SK-N-SH (cell line): ENCODE data around the gene HMGB2. TPM values are rescaled to one million over a fixed set of nuclear protein-coding genes. Genes with fewer than 3 reads are reported as not detected.
A peak's percentile ranks its signal among the peaks of the same experiment; 100 is the strongest.

Experiments used
- CTCF ChIA-PET: fragments of 300-600, 350-600 bp; formaldehyde crosslinking; extraction: SDS; loops from one replicate; lab custom pipeline; 2021; lab: Yijun Ruan, JAX
- POLR2A ChIA-PET: fragments of 350-600 bp; sonication (Branson Sonifier 250); formaldehyde crosslinking; extraction: SDS; loops from one replicate; lab custom pipeline; 2020; ENCODE audit warnings: antibody characterized with exemption, inconsistent platforms; lab: Yijun Ruan, JAX
- DNase-seq: peaks from one replicate; pipeline ENCODE4 v3.0.0; 2012
- H2AFZ ChIP-seq: fragments of 200-600 bp; sonication (generic); 2 replicates; pipeline ENCODE4 v1.8.1; 2016; ENCODE audit warnings: antibody characterized with exemption, mild to moderate bottlenecking, low read depth
- H3F3A ChIP-seq: fragments of 200-600 bp; sonication (generic); replicated peaks from 2 replicates; pipeline ENCODE3; 2016; ENCODE audit warnings: antibody characterized with exemption, mild to moderate bottlenecking; ENCODE audit not compliant: insufficient read depth
- H3K27ac ChIP-seq, 2 experiments: fragments of 200-500 bp in 1 of 2; fragments of 200-600 bp in 1 of 2; sonication (Bioruptor generic) in 1 of 2; sonication (generic), shearing (Covaris generic) in 1 of 2; 2 replicates each; pipeline versions ENCODE4 v1.5.1 to v1.6.1; 2014 to 2016; ENCODE audit warnings: low read depth in 2 of 2, inconsistent platforms in 1 of 2, low read length in 1 of 2, mild to moderate bottlenecking in 1 of 2, mixed read lengths in 1 of 2
- H3K27me3 ChIP-seq: fragments of 200-600 bp; sonication (generic), shearing (Covaris generic); 2 replicates; pipeline ENCODE4 v1.6.1; 2016; ENCODE audit warnings: mixed run types; ENCODE audit not compliant: insufficient read depth
- H3K36me3 ChIP-seq, 2 experiments: fragments of 200-500 bp in 1 of 2; fragments of 200-600 bp in 1 of 2; sonication (Bioruptor generic) in 1 of 2; sonication (generic) in 1 of 2; replicated peaks in 1 of 2; 2 replicates each; pipeline versions ENCODE3 to v1.5.1; 2014 to 2016; ENCODE audit warnings: low read length in 1 of 2, mild to moderate bottlenecking in 1 of 2; ENCODE audit not compliant: insufficient read depth in 2 of 2, control insufficient read depth in 1 of 2
- H3K4me1 ChIP-seq, 2 experiments: fragments of 200-500 bp in 1 of 2; fragments of 200-600 bp in 1 of 2; sonication (Bioruptor generic) in 1 of 2; sonication (generic), shearing (Covaris generic) in 1 of 2; 2 replicates each; pipeline versions ENCODE4 v1.5.1 to v1.6.1; 2014 to 2016; ENCODE audit warnings: low read depth in 1 of 2, low read length in 1 of 2, mixed run types in 1 of 2; ENCODE audit not compliant: insufficient read depth in 2 of 2, control insufficient read depth in 1 of 2
- H3K4me2 ChIP-seq: fragments of 200-600 bp; sonication (generic), shearing (Covaris generic); 2 replicates; pipeline ENCODE4 v1.6.1; 2017; ENCODE audit warnings: mixed run types
- H3K4me3 ChIP-seq, 2 experiments: fragments of 200-500 bp in 1 of 2; fragments of 200-600 bp in 1 of 2; sonication (Bioruptor generic) in 1 of 2; sonication (generic), shearing (Covaris generic) in 1 of 2; 2 replicates each; pipeline versions ENCODE4 v1.5.1 to v1.8.1; 2014 to 2016; ENCODE audit warnings: low read depth in 2 of 2, inconsistent platforms in 1 of 2, low read length in 1 of 2, mild to moderate bottlenecking in 1 of 2, mixed read lengths in 1 of 2, moderate library complexity in 1 of 2
- H3K79me2 ChIP-seq: fragments of 200-600 bp; sonication (generic); 2 replicates; pipeline ENCODE4 v1.8.1; 2017; ENCODE audit warnings: mild to moderate bottlenecking; ENCODE audit not compliant: insufficient read depth
- H3K9ac ChIP-seq: fragments of 200-600 bp; sonication (generic); 2 replicates; pipeline ENCODE4 v1.6.1; 2017; ENCODE audit warnings: mixed run types
- H3K9me2 ChIP-seq: fragments of 200-600 bp; sonication (generic); 2 replicates; pipeline ENCODE4 v1.6.1; 2017; ENCODE audit warnings: mixed run types
- H3K9me3 ChIP-seq: fragments of 200-600 bp; sonication (generic); 2 replicates; pipeline ENCODE4 v1.6.1; 2017; ENCODE audit warnings: mixed run types, mild to moderate bottlenecking, moderate library complexity
- H4K20me1 ChIP-seq: fragments of 200-600 bp; sonication (generic); 2 replicates; pipeline ENCODE4 v1.6.1; 2017; ENCODE audit warnings: mild to moderate bottlenecking, mixed run types; ENCODE audit not compliant: insufficient read depth
- ELF1 ChIP-seq: IDR thresholded peaks from 2 replicates; pipeline ENCODE4 v1.4.0; 2012
- FOSL2 ChIP-seq: IDR thresholded peaks from 2 replicates; pipeline ENCODE4 v1.4.0; 2012; ENCODE audit warnings: low read depth, mild to moderate bottlenecking, moderate library complexity, borderline replicate concordance
- JUND ChIP-seq: IDR thresholded peaks from 2 replicates; pipeline ENCODE4 v1.4.0; 2012
- MXI1 ChIP-seq: IDR thresholded peaks from 2 replicates; pipeline ENCODE4 v1.6.1; 2012; ENCODE audit warnings: mild to moderate bottlenecking, low read depth, low read length, improper control_type of control experiment
- NRF1 ChIP-seq: IDR thresholded peaks from 2 replicates; pipeline ENCODE4 v1.6.1; 2012; ENCODE audit warnings: low read depth, mild to moderate bottlenecking, low read length
- POLR2AphosphoS5 ChIP-seq: IDR thresholded peaks from 2 replicates; pipeline ENCODE4 v1.6.1; 2012; ENCODE audit warnings: low read depth, low read length
- RFX5 ChIP-seq: IDR thresholded peaks from 2 replicates; pipeline ENCODE4 v1.6.1; 2012; ENCODE audit warnings: mild to moderate bottlenecking, improper control_type of control experiment, low read length
- SIN3A ChIP-seq: IDR thresholded peaks from 2 replicates; pipeline ENCODE4 v1.6.1; 2012; ENCODE audit warnings: low read depth, mild to moderate bottlenecking, low read length, moderate library complexity, borderline replicate concordance
- TEAD4 ChIP-seq: IDR thresholded peaks from 2 replicates; pipeline ENCODE4 v1.4.0; 2012; ENCODE audit warnings: mild to moderate bottlenecking, borderline replicate concordance; ENCODE audit not compliant: insufficient read depth
- WGBS: methylation state at CpG from one replicate; pipeline ENCODE4 v1.1.6; 2017; ENCODE audit warnings: low lambda C conversion rate; 5-methylcytosine and 5-hydroxymethylcytosine counted together
- polyA plus RNA-seq, 3 experiments: library from polyadenylated mRNA; depleted of rRNA; stranded (reverse); fragments of >200 nt; gene quantifications; 2 replicates each; pipeline ENCODE4 v1.2.3, GENCODE V29; 2012
- TF ChIP-seq, protein P1 (sequence below): IDR thresholded peaks from 2 replicates; pipeline ENCODE4; 2012
- TF ChIP-seq, protein P2 (sequence below): IDR thresholded peaks from 2 replicates; pipeline ENCODE4 v1.4.0; 2012; ENCODE audit warnings: low read depth, borderline replicate concordance
- TF ChIP-seq, protein P3 (sequence below): IDR thresholded peaks from 2 replicates; pipeline ENCODE4 v1.4.0; 2012; ENCODE audit warnings: low read depth

Gene HMGB2
- polyA plus RNA-seq, 1 of the 3 experiments (the other 2 are of a cell fraction), result 130 TPM

DNA sequence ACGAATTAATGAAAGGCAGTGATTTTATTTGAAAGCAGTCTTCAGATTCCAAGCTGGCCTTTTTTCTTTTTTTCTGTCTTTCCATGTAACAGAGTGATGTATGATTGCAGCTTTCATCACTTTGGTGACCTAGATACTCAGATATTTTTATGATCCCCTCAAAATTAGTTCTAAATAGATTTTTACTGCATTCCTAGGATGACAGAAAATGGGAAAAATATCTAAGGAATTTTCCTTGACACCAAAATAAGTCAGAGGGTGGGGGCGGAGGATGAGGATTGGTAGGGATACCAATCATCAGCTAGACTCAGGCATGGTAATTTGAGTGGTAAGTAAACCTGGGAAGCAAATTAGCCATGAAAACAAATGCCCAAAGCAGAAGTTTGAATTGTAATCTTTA, 11.9 kb upstream of the HMGB2 start:
- 59% methylated on average over 2 of the region's 2 CpGs for WGBS
- POLR2A ChIA-PET, result no interaction called here
- Histone ChIP-seq H3K79me2 (no peaks in the 10 kb centered on the region), H3K4me1 (peaks cover 0 to 7% of the 10 kb centered on the region in 2 experiments; a peak in 1 of 4 replicates), H3K9me3 (0 out of 2 replicates have a peak, but pooled peaks cover 4% of the 10 kb centered on the region), H4K20me1 (no peaks in the 10 kb centered on the region), H3K27ac (no peak overlapping the region), H3F3A (peaks cover 3% of the 10 kb centered on the region), H3K4me3 (no peak overlapping the region), H3K4me2 (no peak overlapping the region), H2AFZ (no peak overlapping the region), H3K36me3 (no peaks in the 10 kb centered on the region), H3K27me3 (no peaks in the 10 kb centered on the region), H3K9ac (no peak overlapping the region), H3K9me2 (no peaks in the 10 kb centered on the region)
- peak; percentile 47 for TF ChIP-seq JUND
- no peak for TF ChIP-seq MXI1
- peak; percentile 18; the same call in 1 of the 2 replicates for TF ChIP-seq FOSL2
- peak; percentile 54; the same call in 1 of the 2 replicates for TF ChIP-seq TEAD4
- TF ChIP-seq, protein P1, sequence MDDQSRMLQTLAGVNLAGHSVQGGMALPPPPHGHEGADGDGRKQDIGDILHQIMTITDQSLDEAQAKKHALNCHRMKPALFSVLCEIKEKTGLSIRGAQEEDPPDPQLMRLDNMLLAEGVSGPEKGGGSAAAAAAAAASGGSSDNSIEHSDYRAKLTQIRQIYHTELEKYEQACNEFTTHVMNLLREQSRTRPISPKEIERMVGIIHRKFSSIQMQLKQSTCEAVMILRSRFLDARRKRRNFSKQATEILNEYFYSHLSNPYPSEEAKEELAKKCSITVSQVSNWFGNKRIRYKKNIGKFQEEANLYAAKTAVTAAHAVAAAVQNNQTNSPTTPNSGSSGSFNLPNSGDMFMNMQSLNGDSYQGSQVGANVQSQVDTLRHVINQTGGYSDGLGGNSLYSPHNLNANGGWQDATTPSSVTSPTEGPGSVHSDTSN, result peak; percentile 46; the same call in 1 of the 2 replicates
- TF ChIP-seq NRF1, result no peak
- CTCF ChIA-PET, result interaction anchor here (1.0 to 2.4 kb wide), 4 partner anchors 11 to 332 kb away, joined by 3 to 7 read pairs (median 4); no protein-coding TSS in a partner anchor
- no peak for DNase-seq

DNA sequence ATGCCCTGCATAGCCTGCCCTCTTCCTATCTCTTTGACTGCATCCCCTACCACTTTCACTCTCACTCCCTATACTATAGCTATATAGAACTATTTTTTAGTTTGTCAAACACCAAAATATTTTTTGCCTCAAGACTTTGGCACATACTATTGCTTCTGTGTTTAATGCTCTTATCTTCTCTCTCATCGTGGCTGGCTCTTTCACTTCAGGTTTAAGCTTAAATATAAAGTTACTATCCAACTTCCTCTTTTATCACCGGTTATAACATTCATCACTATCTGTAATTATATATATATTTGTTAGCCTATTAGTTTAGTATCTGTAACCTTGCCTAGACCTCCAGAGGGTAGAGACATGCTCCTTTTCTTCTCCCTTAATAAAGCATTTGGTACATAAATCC, 11.5 kb upstream of the HMGB2 start:
- Histone ChIP-seq H3K9me2 (no peaks in the 10 kb centered on the region), H4K20me1 (no peaks in the 10 kb centered on the region), H3K4me3 (no peak overlapping the region), H3F3A (peaks cover 3% of the 10 kb centered on the region), H3K4me1 (peaks cover 0 to 11% of the 10 kb centered on the region in 2 experiments; a peak in 1 of 4 replicates), H3K9ac (no peak overlapping the region), H3K27ac (no peak overlapping the region), H3K4me2 (no peak overlapping the region), H3K9me3 (0 out of 2 replicates have a peak, but pooled peaks cover 4% of the 10 kb centered on the region), H3K27me3 (no peaks in the 10 kb centered on the region), H3K79me2 (no peaks in the 10 kb centered on the region), H2AFZ (no peak overlapping the region), H3K36me3 (no peaks in the 10 kb centered on the region)
- TF ChIP-seq ELF1 (no peak), SIN3A (no peak), POLR2AphosphoS5 (no peak), RFX5 (no peak)
- DNase-seq, result no peak
- 83% methylated on average over 2 of the region's 2 CpGs for WGBS
- CTCF ChIA-PET, result interaction anchor here (1.0 to 1.8 kb wide), 3 partner anchors 11 to 332 kb away, joined by 3 to 6 read pairs (median 3); no protein-coding TSS in a partner anchor
- POLR2A ChIA-PET, result interaction anchor here (0.9 kb wide), 1 partner anchor 11 kb away, joined by 3 read pairs; the partner anchor contains the start of gene HMGB2

DNA sequence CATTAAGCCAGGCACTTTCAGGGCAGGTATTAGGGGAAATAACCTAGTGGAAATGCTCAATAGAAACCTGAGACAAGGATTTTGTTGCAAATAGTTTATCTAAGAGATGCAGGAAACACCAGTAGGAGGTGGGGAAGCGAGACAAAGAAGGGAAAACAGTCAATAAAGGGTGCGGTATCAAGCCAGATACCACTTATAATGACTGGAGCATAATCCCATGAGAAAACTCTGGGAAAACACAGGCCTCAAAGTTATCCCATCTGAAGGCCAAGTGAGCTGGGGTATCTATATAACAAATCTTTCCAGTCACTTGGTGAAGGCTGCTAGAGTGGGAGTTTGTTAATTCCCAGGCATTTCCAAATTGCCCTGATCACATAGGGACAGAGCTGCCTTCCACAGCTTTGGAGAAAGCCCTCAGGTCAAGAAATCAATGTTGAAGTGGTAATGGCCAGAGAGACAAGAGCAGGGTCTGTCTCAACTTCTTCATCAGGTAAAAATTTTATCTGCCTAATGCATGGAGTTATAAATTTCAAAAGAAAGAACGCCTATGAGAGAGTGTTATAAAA, 9.8 kb upstream of the HMGB2 start:
- 95% methylated on average over 3 of the region's 3 CpGs for WGBS
- POLR2A ChIA-PET, result no interaction called here
- Histone ChIP-seq H3K27ac (no peak overlapping the region), H3K4me3 (no peak overlapping the region), H3K27me3 (no peaks in the 10 kb centered on the region), H3K4me1 (peaks cover 0 to 11% of the 10 kb centered on the region in 2 experiments; a peak in 1 of 4 replicates), H3K36me3 (no peaks in the 10 kb centered on the region), H3K4me2 (no peak overlapping the region), H4K20me1 (no peaks in the 10 kb centered on the region), H3K9me2 (no peaks in the 10 kb centered on the region), H3K79me2 (no peaks in the 10 kb centered on the region), H3K9me3 (0 out of 2 replicates have a peak, but pooled peaks cover 4% of the 10 kb centered on the region), H3K9ac (no peak overlapping the region), H2AFZ (no peak overlapping the region), H3F3A (no peaks in the 10 kb centered on the region)
- CTCF ChIA-PET, result interaction anchor here (1.2 kb wide), 1 partner anchor 11 kb away, joined by 3 read pairs; no protein-coding TSS in a partner anchor
- DNase-seq, result no peak
- TF ChIP-seq FOSL2, result no peak
- TF ChIP-seq SIN3A, result no peak
- TF ChIP-seq, protein P2, sequence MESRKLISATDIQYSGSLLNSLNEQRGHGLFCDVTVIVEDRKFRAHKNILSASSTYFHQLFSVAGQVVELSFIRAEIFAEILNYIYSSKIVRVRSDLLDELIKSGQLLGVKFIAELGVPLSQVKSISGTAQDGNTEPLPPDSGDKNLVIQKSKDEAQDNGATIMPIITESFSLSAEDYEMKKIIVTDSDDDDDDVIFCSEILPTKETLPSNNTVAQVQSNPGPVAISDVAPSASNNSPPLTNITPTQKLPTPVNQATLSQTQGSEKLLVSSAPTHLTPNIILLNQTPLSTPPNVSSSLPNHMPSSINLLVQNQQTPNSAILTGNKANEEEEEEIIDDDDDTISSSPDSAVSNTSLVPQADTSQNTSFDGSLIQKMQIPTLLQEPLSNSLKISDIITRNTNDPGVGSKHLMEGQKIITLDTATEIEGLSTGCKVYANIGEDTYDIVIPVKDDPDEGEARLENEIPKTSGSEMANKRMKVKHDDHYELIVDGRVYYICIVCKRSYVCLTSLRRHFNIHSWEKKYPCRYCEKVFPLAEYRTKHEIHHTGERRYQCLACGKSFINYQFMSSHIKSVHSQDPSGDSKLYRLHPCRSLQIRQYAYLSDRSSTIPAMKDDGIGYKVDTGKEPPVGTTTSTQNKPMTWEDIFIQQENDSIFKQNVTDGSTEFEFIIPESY, result no peak
- TF ChIP-seq ELF1, result no peak
- TF ChIP-seq, protein P3, sequence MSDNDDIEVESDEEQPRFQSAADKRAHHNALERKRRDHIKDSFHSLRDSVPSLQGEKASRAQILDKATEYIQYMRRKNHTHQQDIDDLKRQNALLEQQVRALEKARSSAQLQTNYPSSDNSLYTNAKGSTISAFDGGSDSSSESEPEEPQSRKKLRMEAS, result no peak
- TF ChIP-seq JUND, result no peak
- no peak for TF ChIP-seq RFX5
- TF ChIP-seq, all 33 proteins: peak for 0
